ENCODE results near the gene FGD6. TPM values are rescaled to one million over a fixed set of nuclear protein-coding genes. Genes with fewer than 3 reads are reported as not detected.
"Not testable (repeated sequence)": the region's sequence is repeated elsewhere in the genome, so short reads cannot be mapped to it uniquely, and the experiment has no call there.

The FGD6 gene
- total RNA-seq, 1 donor from 2014 or later: 8.6 TPM

- no peaks in the 10 kb centered on the region for H3K9me3 Mint-ChIP-seq (ENCODE audit: low read depth)
- no peaks in the 10 kb centered on the region for H3K36me3 Mint-ChIP-seq (ENCODE audit: low read depth)
Measured at GRCh38 chr12:95240556-95240955, 23.3 kb upstream of the FGD6 start.

GRCh38 chr12:95239835-95240234, 22.6 kb upstream of the FGD6 start:
- DNase-seq (ENCODE audit: low spot score); H3K4me3 Mint-ChIP-seq (ENCODE audit: unreplicated experiment); H3K9me3 Mint-ChIP-seq (ENCODE audit: low read depth); H3K36me3 Mint-ChIP-seq (ENCODE audit: low read depth); H3K27me3 Mint-ChIP-seq (ENCODE audit: low read depth): not testable (repeated sequence)
- peaks cover 30% of the 10 kb centered on the region for H3K4me1 Mint-ChIP-seq (ENCODE audit: low read depth)
- H3K27ac Mint-ChIP-seq (ENCODE audit: unreplicated experiment): peak overlapping the region; percentile 41

More at GRCh38 chr12:95240556-95240955, 23.3 kb upstream of the FGD6 start:
- Mint-ChIP-seq H3K27ac (ENCODE audit: unreplicated experiment) (no peak overlapping the region), H3K4me1 (ENCODE audit: low read depth) (peaks cover 35% of the 10 kb centered on the region), H3K27me3 (ENCODE audit: low read depth) (no peaks in the 10 kb centered on the region), H3K4me3 (ENCODE audit: unreplicated experiment) (no peak overlapping the region)
- TF ChIP-seq, protein P1, sequence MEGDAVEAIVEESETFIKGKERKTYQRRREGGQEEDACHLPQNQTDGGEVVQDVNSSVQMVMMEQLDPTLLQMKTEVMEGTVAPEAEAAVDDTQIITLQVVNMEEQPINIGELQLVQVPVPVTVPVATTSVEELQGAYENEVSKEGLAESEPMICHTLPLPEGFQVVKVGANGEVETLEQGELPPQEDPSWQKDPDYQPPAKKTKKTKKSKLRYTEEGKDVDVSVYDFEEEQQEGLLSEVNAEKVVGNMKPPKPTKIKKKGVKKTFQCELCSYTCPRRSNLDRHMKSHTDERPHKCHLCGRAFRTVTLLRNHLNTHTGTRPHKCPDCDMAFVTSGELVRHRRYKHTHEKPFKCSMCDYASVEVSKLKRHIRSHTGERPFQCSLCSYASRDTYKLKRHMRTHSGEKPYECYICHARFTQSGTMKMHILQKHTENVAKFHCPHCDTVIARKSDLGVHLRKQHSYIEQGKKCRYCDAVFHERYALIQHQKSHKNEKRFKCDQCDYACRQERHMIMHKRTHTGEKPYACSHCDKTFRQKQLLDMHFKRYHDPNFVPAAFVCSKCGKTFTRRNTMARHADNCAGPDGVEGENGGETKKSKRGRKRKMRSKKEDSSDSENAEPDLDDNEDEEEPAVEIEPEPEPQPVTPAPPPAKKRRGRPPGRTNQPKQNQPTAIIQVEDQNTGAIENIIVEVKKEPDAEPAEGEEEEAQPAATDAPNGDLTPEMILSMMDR (IDR thresholded peaks at IDR 0.05): no peak
- no peak for DNase-seq (ENCODE audit: low spot score)

DNA sequence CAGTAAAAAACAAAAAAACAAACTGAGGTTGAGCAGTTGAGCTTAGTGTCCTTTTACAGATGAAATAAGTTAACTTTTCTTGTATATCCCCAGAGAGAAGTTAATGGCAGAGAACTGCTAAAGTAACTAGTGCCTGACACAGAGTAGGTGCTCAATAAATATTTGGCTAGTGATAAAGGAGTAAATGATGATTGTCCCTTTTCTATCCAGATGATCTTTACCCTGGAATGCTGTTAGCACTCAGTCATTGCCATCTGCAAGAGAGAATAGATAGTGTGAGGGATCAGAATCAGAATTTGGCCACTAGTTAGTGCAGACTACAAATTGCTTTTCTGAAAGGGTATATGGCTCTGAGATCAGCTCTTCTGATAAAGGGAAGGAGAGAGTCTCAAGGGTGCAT, 21.9 kb upstream of the FGD6 start:
- DNase-seq (ENCODE audit: low spot score): no peak
- no peak overlapping the region for H3K4me3 Mint-ChIP-seq (ENCODE audit: unreplicated experiment)
- no peak overlapping the region for H3K27ac Mint-ChIP-seq (ENCODE audit: unreplicated experiment)
- TF ChIP-seq, protein P1 (IDR thresholded peaks at IDR 0.05): no peak
- H3K9me3 Mint-ChIP-seq (ENCODE audit: low read depth): no peaks in the 10 kb centered on the region
- peaks cover 2% of the 10 kb centered on the region for H3K36me3 Mint-ChIP-seq (ENCODE audit: low read depth)
- no peaks in the 10 kb centered on the region for H3K27me3 Mint-ChIP-seq (ENCODE audit: low read depth)
- H3K4me1 Mint-ChIP-seq (ENCODE audit: low read depth): peaks cover 30% of the 10 kb centered on the region

DNA sequence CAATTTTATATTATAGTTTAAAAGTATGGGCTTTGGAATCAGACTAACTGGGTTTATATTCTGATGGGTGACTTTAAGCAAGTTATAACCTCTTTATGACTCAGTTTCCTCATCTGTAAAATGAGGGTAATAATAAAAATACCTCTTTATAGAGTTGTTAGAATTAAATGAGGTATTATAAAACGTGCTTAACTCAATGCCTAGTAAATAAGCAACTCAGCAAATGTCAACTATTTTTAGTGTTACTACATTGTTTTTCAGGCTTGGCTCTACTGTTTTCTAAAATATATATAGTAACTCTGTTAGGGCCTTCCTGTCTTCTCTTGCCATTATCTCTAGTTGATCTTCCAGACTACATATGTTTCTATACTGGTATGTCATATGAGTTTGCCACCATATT, 20.9 kb upstream of the FGD6 start:
- no peaks in the 10 kb centered on the region for H3K27me3 Mint-ChIP-seq (ENCODE audit: low read depth)
- TF ChIP-seq, protein P1 (IDR thresholded peaks at IDR 0.05): no peak
- peaks cover 2% of the 10 kb centered on the region for H3K36me3 Mint-ChIP-seq (ENCODE audit: low read depth)
- H3K9me3 Mint-ChIP-seq (ENCODE audit: low read depth): no peaks in the 10 kb centered on the region
- DNase-seq (ENCODE audit: low spot score): no peak
- H3K4me3 Mint-ChIP-seq (ENCODE audit: unreplicated experiment): no peak overlapping the region
- H3K4me1 Mint-ChIP-seq (ENCODE audit: low read depth): peaks cover 26% of the 10 kb centered on the region
- H3K27ac Mint-ChIP-seq (ENCODE audit: unreplicated experiment): no peak overlapping the region

DNA sequence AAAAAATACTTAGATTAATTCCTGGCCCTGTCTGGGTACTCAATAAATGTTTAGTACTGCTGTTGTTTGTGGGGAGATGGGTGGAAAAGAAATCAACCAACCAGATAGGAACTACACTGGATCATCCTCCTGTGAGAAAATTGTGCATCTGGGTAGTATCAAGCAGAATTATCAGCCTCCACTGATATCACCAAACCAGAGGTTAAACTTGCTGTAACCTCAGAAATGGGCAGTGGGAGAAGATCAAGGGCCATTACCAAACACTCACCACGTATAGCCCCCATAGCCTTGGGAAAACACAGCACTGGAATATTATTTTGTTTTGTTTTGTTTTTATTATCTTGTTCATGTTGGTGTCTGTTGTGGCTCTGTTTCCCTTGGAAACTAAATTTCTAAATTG, 20.0 kb upstream of the FGD6 start:
- H3K4me1 Mint-ChIP-seq (ENCODE audit: low read depth): peaks cover 29% of the 10 kb centered on the region
- no peak overlapping the region for H3K4me3 Mint-ChIP-seq (ENCODE audit: unreplicated experiment)
- no peaks in the 10 kb centered on the region for H3K27me3 Mint-ChIP-seq (ENCODE audit: low read depth)
- no peak overlapping the region for H3K27ac Mint-ChIP-seq (ENCODE audit: unreplicated experiment)
- DNase-seq (ENCODE audit: low spot score): no peak
- no peaks in the 10 kb centered on the region for H3K9me3 Mint-ChIP-seq (ENCODE audit: low read depth)
- TF ChIP-seq, protein P1 (IDR thresholded peaks at IDR 0.05): no peak
- peaks cover 2% of the 10 kb centered on the region for H3K36me3 Mint-ChIP-seq (ENCODE audit: low read depth)

DNA sequence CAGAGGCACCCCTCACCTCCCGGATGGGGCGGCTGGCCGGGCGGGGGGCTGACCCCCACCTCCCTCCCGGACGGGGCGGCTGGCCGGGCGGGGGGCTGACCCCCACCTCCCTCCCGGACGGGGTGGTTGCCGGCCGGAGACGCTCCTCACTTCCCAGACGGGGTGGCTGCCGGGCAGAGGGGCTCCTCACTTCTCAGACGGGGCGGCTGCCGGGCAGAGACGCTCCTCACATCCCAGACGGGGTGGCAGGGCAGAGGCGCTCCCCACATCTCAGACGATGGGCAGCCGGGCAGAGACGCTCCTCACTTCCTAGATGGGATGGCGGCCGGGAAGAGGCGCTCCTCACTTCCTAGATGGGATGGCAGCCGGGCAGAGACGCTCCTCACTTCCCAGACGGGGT, 18.4 kb upstream of the FGD6 start:
- DNase-seq (ENCODE audit: low spot score); H3K4me3 Mint-ChIP-seq (ENCODE audit: unreplicated experiment); H3K36me3 Mint-ChIP-seq (ENCODE audit: low read depth); H3K9me3 Mint-ChIP-seq (ENCODE audit: low read depth); H3K27ac Mint-ChIP-seq (ENCODE audit: unreplicated experiment); H3K27me3 Mint-ChIP-seq (ENCODE audit: low read depth): not testable (repeated sequence)
- H3K4me1 Mint-ChIP-seq (ENCODE audit: low read depth): peaks cover 36% of the 10 kb centered on the region

GRCh38 chr12:95234187-95234586, 16.9 kb upstream of the FGD6 start:
- not testable (repeated sequence) for H3K27ac Mint-ChIP-seq (ENCODE audit: unreplicated experiment); H3K9me3 Mint-ChIP-seq (ENCODE audit: low read depth); H3K27me3 Mint-ChIP-seq (ENCODE audit: low read depth); DNase-seq (ENCODE audit: low spot score); H3K4me3 Mint-ChIP-seq (ENCODE audit: unreplicated experiment); H3K36me3 Mint-ChIP-seq (ENCODE audit: low read depth)
- H3K4me1 Mint-ChIP-seq (ENCODE audit: low read depth): peaks cover 32% of the 10 kb centered on the region
